ENCODE measurements around the gene TOR1B.

TOR1B gene

GRCh38 chr9:129850821-129851550 lies 48.0 kb downstream of the TOR1B start:
- no peak overlapping the region for H3K27ac ChIP-seq
- CTCF ChIA-PET, result interaction anchor here (0.5 kb wide), 1 partner anchor 241 kb away, joined by 3 read pairs; no protein-coding TSS in a partner anchor
- POLR2A ChIA-PET (ENCODE audit: low non-redundant PET), result no interaction called here
- TF ChIP-seq, protein P1, sequence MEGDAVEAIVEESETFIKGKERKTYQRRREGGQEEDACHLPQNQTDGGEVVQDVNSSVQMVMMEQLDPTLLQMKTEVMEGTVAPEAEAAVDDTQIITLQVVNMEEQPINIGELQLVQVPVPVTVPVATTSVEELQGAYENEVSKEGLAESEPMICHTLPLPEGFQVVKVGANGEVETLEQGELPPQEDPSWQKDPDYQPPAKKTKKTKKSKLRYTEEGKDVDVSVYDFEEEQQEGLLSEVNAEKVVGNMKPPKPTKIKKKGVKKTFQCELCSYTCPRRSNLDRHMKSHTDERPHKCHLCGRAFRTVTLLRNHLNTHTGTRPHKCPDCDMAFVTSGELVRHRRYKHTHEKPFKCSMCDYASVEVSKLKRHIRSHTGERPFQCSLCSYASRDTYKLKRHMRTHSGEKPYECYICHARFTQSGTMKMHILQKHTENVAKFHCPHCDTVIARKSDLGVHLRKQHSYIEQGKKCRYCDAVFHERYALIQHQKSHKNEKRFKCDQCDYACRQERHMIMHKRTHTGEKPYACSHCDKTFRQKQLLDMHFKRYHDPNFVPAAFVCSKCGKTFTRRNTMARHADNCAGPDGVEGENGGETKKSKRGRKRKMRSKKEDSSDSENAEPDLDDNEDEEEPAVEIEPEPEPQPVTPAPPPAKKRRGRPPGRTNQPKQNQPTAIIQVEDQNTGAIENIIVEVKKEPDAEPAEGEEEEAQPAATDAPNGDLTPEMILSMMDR (conservative IDR thresholded peaks at IDR 0.05; ENCODE audit: low read depth), result no peak
- no peak for DNase-seq (ENCODE audit: low spot score)

GRCh38 chr9:129851821-129852220 lies 48.8 kb downstream of the TOR1B start:
- ChIA-PET POLR2A (ENCODE audit: low non-redundant PET) (no interaction called here), CTCF (no interaction called here)
- H3K27ac ChIP-seq, result no peak overlapping the region
- no peak for DNase-seq (ENCODE audit: low spot score)
- TF ChIP-seq, protein P1 (conservative IDR thresholded peaks at IDR 0.05; ENCODE audit: low read depth), result no peak

GRCh38 chr9:129852579-129852978 lies 49.6 kb downstream of the TOR1B start:
- POLR2A ChIA-PET (ENCODE audit: low non-redundant PET), result interaction anchor here (0.8 kb wide), 1 partner anchor 14 kb away, joined by 3 read pairs; no protein-coding TSS in a partner anchor
- no peak overlapping the region for H3K27ac ChIP-seq
- no peak for DNase-seq (ENCODE audit: low spot score)
- TF ChIP-seq, protein P1 (conservative IDR thresholded peaks at IDR 0.05; ENCODE audit: low read depth), result no peak
- CTCF ChIA-PET, result no interaction called here

GRCh38 chr9:129853614-129854013 lies 50.6 kb downstream of the TOR1B start:
- CTCF ChIA-PET, result no interaction called here
- POLR2A ChIA-PET (ENCODE audit: low non-redundant PET), result no interaction called here

DNA sequence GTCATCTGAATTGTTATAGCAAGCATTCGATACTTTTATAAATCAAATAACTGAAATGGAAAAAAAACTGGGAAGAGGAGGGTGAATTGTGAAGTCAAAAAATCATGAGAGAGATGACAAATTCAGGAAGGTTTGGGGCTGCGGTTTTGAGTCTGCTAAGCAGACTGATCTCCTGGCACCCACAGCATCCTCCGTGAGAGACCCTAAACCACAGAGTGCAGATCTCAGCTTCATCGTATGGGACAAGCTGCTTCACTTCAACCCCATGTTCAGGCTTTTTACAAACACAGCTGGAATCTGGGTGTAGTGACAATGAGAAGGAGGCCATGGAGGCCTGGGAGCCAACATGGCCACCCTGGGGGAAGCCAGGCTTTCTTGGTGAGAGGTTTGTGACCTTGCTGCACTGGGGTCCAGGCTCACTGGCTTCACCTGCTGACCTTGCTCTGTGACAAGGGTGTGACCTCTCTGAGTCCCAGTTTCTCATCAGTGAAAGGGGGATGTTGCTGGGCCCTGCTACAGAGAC lies 51.7 kb downstream of the TOR1B start:
- H3K27ac ChIP-seq, result no peak overlapping the region
- POLR2A ChIA-PET (ENCODE audit: low non-redundant PET), result no interaction called here
- TF ChIP-seq, protein P1 (conservative IDR thresholded peaks at IDR 0.05; ENCODE audit: low read depth), result no peak
- CTCF ChIA-PET, result interaction anchor here (0.7 kb wide), 2 partner anchors 19 to 65 kb away, joined by 4 read pairs; no protein-coding TSS in a partner anchor
- DNase-seq (ENCODE audit: low spot score), result no peak

More at GRCh38 chr9:129853614-129854013, 50.6 kb downstream of the TOR1B start:
- H3K27ac ChIP-seq, result no peak overlapping the region
- TF ChIP-seq, protein P1 (conservative IDR thresholded peaks at IDR 0.05; ENCODE audit: low read depth), result no peak
- no peak for DNase-seq (ENCODE audit: low spot score)

GRCh38 chr9:129857207-129857606 lies 54.2 kb downstream of the TOR1B start:
- no peak for DNase-seq (ENCODE audit: low spot score)
- ChIA-PET POLR2A (ENCODE audit: low non-redundant PET) (no interaction called here), CTCF (no interaction called here)
- TF ChIP-seq, protein P1 (conservative IDR thresholded peaks at IDR 0.05; ENCODE audit: low read depth), result no peak
- no peak overlapping the region for H3K27ac ChIP-seq
